OCI-LY3 (cell line): ENCODE measurements around the gene LCN2.

ENCODE experiments used
- H2AFZ ChIP-seq: fragments of 200-600, 300-600 bp; shearing (Covaris generic); 2 replicates; pipeline ENCODE4 v1.6.0; 2014; ENCODE audit warnings: antibody characterized with exemption, low read depth, low read length
- H3K27ac ChIP-seq: fragments of 200-600, 300-600 bp; sonication (generic); 2 replicates; pipeline ENCODE4 v1.5.1; 2014; ENCODE audit warnings: mild to moderate bottlenecking, low read length, moderate library complexity, mixed read lengths
- H3K27me3 ChIP-seq: fragments of 200-600, 300-600 bp; sonication (generic); 2 replicates; pipeline ENCODE4 v1.6.1; 2014; ENCODE audit warnings: low read depth, low read length, mixed read lengths
- H3K36me3 ChIP-seq: fragments of 200-600, 300-600 bp; sonication (generic); replicated peaks from 2 replicates; pipeline ENCODE3; 2014; ENCODE audit warnings: low read depth, low read length, mixed read lengths
- H3K4me1 ChIP-seq: fragments of 300-600, 200-600 bp; sonication (generic); 2 replicates; pipeline ENCODE4 v1.6.1; 2014; ENCODE audit warnings: low read length, mixed read lengths
- H3K4me2 ChIP-seq: fragments of 200-600, 300-600 bp; sonication (generic); 2 replicates; pipeline ENCODE4 v1.6.1; 2014; ENCODE audit warnings: low read length, mixed read lengths
- H3K4me3 ChIP-seq: fragments of 300-600, 200-600 bp; sonication (generic); 2 replicates; pipeline ENCODE4 v1.5.1; 2014; ENCODE audit warnings: antibody characterized with exemption, mild to moderate bottlenecking, low read length, moderate library complexity
- H3K79me2 ChIP-seq: fragments of 300-600, 200-600 bp; shearing (Covaris generic); 2 replicates; pipeline ENCODE4 v1.6.1; 2014; ENCODE audit warnings: mild to moderate bottlenecking, low read length, mixed read lengths
- H3K9ac ChIP-seq: fragments of 300-600, 200-600 bp; shearing (Covaris generic); 2 replicates; pipeline ENCODE4 v1.6.0; 2014; ENCODE audit warnings: mild to moderate bottlenecking, low read length, moderate library complexity
- H3K9me3 ChIP-seq: fragments of 200-600, 300-600 bp; shearing (Covaris generic); 2 replicates; pipeline ENCODE4 v1.6.1; 2014; ENCODE audit warnings: low read length, mixed read lengths; ENCODE audit not compliant: insufficient read depth
- H4K20me1 ChIP-seq: fragments of 200-600, 300-600 bp; sonication (generic); 2 replicates; pipeline ENCODE4 v1.6.1; 2016; ENCODE audit warnings: low read length, mixed read lengths; ENCODE audit not compliant: insufficient read depth
- CTCF ChIP-seq: fragments of 200-600, 300-600 bp; sonication (generic); IDR thresholded peaks from 2 replicates; pipeline ENCODE4 v1.5.1; 2014; ENCODE audit warnings: antibody characterized with exemption, low read length, low read depth
- EZH2phosphoT487 ChIP-seq: fragments of 200-600 bp; shearing (Covaris generic); IDR thresholded peaks from 2 replicates; pipeline ENCODE4 v1.6.1; 2018; ENCODE audit warnings: antibody characterized with exemption, mixed run types, low read depth

LCN2 gene

GRCh38 chr9:128104171-128104618 is 45.1 kb upstream of the LCN2 start:
- no peaks in the 10 kb centered on the region for H3K4me1 ChIP-seq
- no peak overlapping the region for H3K4me3 ChIP-seq
- peaks cover 8% of the 10 kb centered on the region; the same call in 1 of the 2 replicates for H3K79me2 ChIP-seq
- no peak overlapping the region for H2AFZ ChIP-seq
- H3K4me2 ChIP-seq: no peak overlapping the region
- TF ChIP-seq EZH2phosphoT487: no peak
- no peak for TF ChIP-seq CTCF
- no peak overlapping the region for H3K27ac ChIP-seq
- peaks cover 36% of the 10 kb centered on the region for H3K36me3 ChIP-seq
- H3K9ac ChIP-seq: no peak overlapping the region
- no peaks in the 10 kb centered on the region for H3K9me3 ChIP-seq
- no peaks in the 10 kb centered on the region for H3K27me3 ChIP-seq
- peaks cover 4% of the 10 kb centered on the region; the same call in 1 of the 2 replicates for H4K20me1 ChIP-seq

GRCh38 chr9:128105538-128106175 is 43.6 kb upstream of the LCN2 start:
- Histone ChIP-seq H3K4me1 (no peaks in the 10 kb centered on the region), H3K27me3 (no peaks in the 10 kb centered on the region), H3K9me3 (no peaks in the 10 kb centered on the region), H3K27ac (no peak overlapping the region), H3K9ac (no peak overlapping the region), H3K79me2 (no peaks in the 10 kb centered on the region), H3K4me2 (no peak overlapping the region), H3K36me3 (peaks cover 39% of the 10 kb centered on the region), H2AFZ (no peak overlapping the region), H3K4me3 (no peak overlapping the region), H4K20me1 (peaks cover 2% of the 10 kb centered on the region; the same call in 1 of the 2 replicates)
- TF ChIP-seq EZH2phosphoT487: no peak
- TF ChIP-seq CTCF: no peak

GRCh38 chr9:128106181-128106939 is 42.9 kb upstream of the LCN2 start:
- Histone ChIP-seq H4K20me1 (no peaks in the 10 kb centered on the region; the same call in 1 of the 2 replicates), H3K9me3 (no peaks in the 10 kb centered on the region), H3K27me3 (no peaks in the 10 kb centered on the region), H3K4me2 (no peak overlapping the region), H3K36me3 (peaks cover 40% of the 10 kb centered on the region), H3K79me2 (no peaks in the 10 kb centered on the region), H3K4me3 (no peak overlapping the region), H3K9ac (no peak overlapping the region), H3K4me1 (no peaks in the 10 kb centered on the region), H2AFZ (no peak overlapping the region), H3K27ac (no peak overlapping the region)
- TF ChIP-seq EZH2phosphoT487 (no peak), CTCF (no peak)

- Histone ChIP-seq H3K79me2 (no peaks in the 10 kb centered on the region), H3K36me3 (peaks cover 40% of the 10 kb centered on the region), H4K20me1 (no peaks in the 10 kb centered on the region; the same call in 1 of the 2 replicates), H3K9me3 (no peaks in the 10 kb centered on the region), H3K4me1 (no peaks in the 10 kb centered on the region), H3K4me3 (no peak overlapping the region), H3K27ac (no peak overlapping the region), H3K27me3 (no peaks in the 10 kb centered on the region), H2AFZ (no peak overlapping the region), H3K4me2 (no peak overlapping the region), H3K9ac (no peak overlapping the region)
- no peak for TF ChIP-seq CTCF
- no peak for TF ChIP-seq EZH2phosphoT487
These were observed 42.2 kb upstream of the LCN2 start for GRCh38 chr9:128106940-128107467.
